Activated T-cell treated with anti-CD3 and anti-CD28 coated beads, Interleukin-2, amount 50 U/mL, for 24 hours (primary cell): Measurements from ENCODE around the gene POU2F2.
"Not testable (repeated sequence)": the region's sequence is repeated elsewhere in the genome, so short reads cannot be mapped to it uniquely, and the experiment has no call there.

Experiments
- DNase-seq: peaks from one replicate; pipeline ENCODE4 v3.0.0-alpha.2; 2020
- H3K27ac Mint-ChIP-seq: 2 replicates; pipeline ENCODE4 v1.8.0; 2020; ENCODE audit warnings: mild to moderate bottlenecking, mixed read lengths
- H3K27me3 Mint-ChIP-seq: 2 replicates; pipeline ENCODE4 v1.8.0; 2020; ENCODE audit warnings: mixed read lengths
- H3K36me3 Mint-ChIP-seq: 2 replicates; pipeline ENCODE4 v1.8.0; 2020; ENCODE audit warnings: low read depth, mixed read lengths
- H3K4me1 Mint-ChIP-seq: 2 replicates; pipeline ENCODE4 v1.8.0; 2020; ENCODE audit warnings: low read depth, mixed read lengths
- H3K4me3 Mint-ChIP-seq: 2 replicates; pipeline ENCODE4 v1.8.0; 2020; ENCODE audit warnings: mild to moderate bottlenecking, moderate library complexity, mixed read lengths
- H3K9me3 Mint-ChIP-seq: 2 replicates; pipeline ENCODE4 v1.8.0; 2020; ENCODE audit warnings: mixed read lengths

The POU2F2 gene

GRCh38 chr19:42110658-42111057, 21.6 kb downstream of the POU2F2 start:
- no peak for DNase-seq
- peak overlapping the region; percentile 88 for H3K27ac Mint-ChIP-seq
- no peaks in the 10 kb centered on the region for H3K27me3 Mint-ChIP-seq
- peaks cover 86% of the 10 kb centered on the region for H3K36me3 Mint-ChIP-seq
- peaks cover 61% of the 10 kb centered on the region for H3K4me1 Mint-ChIP-seq
- no peak overlapping the region for H3K4me3 Mint-ChIP-seq
- no peaks in the 10 kb centered on the region for H3K9me3 Mint-ChIP-seq

- H3K27ac Mint-ChIP-seq: no peak overlapping the region
- H3K4me1 Mint-ChIP-seq: peaks cover 69% of the 10 kb centered on the region
- H3K9me3 Mint-ChIP-seq: no peaks in the 10 kb centered on the region
- no peaks in the 10 kb centered on the region for H3K27me3 Mint-ChIP-seq
- DNase-seq: no peak
- H3K36me3 Mint-ChIP-seq: peaks cover 86% of the 10 kb centered on the region
- no peak overlapping the region for H3K4me3 Mint-ChIP-seq
Observed at GRCh38 chr19:42109896-42110295, 22.4 kb downstream of the POU2F2 start.

GRCh38 chr19:42108527-42109389, 23.5 kb downstream of the POU2F2 start:
- Mint-ChIP-seq H3K4me1 (peaks cover 61% of the 10 kb centered on the region), H3K27me3 (no peaks in the 10 kb centered on the region), H3K27ac (peak overlapping the region; percentile 72), H3K9me3 (no peaks in the 10 kb centered on the region), H3K4me3 (no peak overlapping the region), H3K36me3 (peaks cover 87% of the 10 kb centered on the region)
- peak; percentile 89 for DNase-seq

GRCh38 chr19:42105368-42105767, 26.9 kb downstream of the POU2F2 start:
- Mint-ChIP-seq H3K4me1 (peaks cover 30% of the 10 kb centered on the region), H3K4me3 (no peak overlapping the region), H3K27ac (peak overlapping the region; percentile 60), H3K27me3 (no peaks in the 10 kb centered on the region), H3K36me3 (peaks cover 76% of the 10 kb centered on the region), H3K9me3 (no peaks in the 10 kb centered on the region)
- no peak for DNase-seq

- H3K27me3 Mint-ChIP-seq: no peaks in the 10 kb centered on the region
- no peaks in the 10 kb centered on the region for H3K9me3 Mint-ChIP-seq
- H3K36me3 Mint-ChIP-seq: peaks cover 76% of the 10 kb centered on the region
- H3K27ac Mint-ChIP-seq: no peak overlapping the region
- H3K4me1 Mint-ChIP-seq: peaks cover 19% of the 10 kb centered on the region
- no peak for DNase-seq
- H3K4me3 Mint-ChIP-seq: no peak overlapping the region
Observed at GRCh38 chr19:42102877-42103276, 29.4 kb downstream of the POU2F2 start.

GRCh38 chr19:42100241-42100640, 32.0 kb downstream of the POU2F2 start:
- not testable (repeated sequence) for H3K9me3 Mint-ChIP-seq, H3K4me1 Mint-ChIP-seq, H3K27me3 Mint-ChIP-seq, H3K4me3 Mint-ChIP-seq, DNase-seq, H3K27ac Mint-ChIP-seq
- H3K36me3 Mint-ChIP-seq: peaks cover 77% of the 10 kb centered on the region

GRCh38 chr19:42099336-42099925, 32.8 kb downstream of the POU2F2 start:
- H3K9me3 Mint-ChIP-seq: no peaks in the 10 kb centered on the region
- no peak overlapping the region for H3K27ac Mint-ChIP-seq
- H3K36me3 Mint-ChIP-seq: peaks cover 77% of the 10 kb centered on the region
- H3K27me3 Mint-ChIP-seq: no peaks in the 10 kb centered on the region
- DNase-seq: no peak
- H3K4me3 Mint-ChIP-seq: no peak overlapping the region
- no peaks in the 10 kb centered on the region for H3K4me1 Mint-ChIP-seq

- DNase-seq: no peak
- Mint-ChIP-seq H3K9me3 (no peaks in the 10 kb centered on the region), H3K4me3 (no peak overlapping the region), H3K4me1 (no peaks in the 10 kb centered on the region), H3K27ac (no peak overlapping the region), H3K36me3 (peaks cover 77% of the 10 kb centered on the region), H3K27me3 (no peaks in the 10 kb centered on the region)
Observed at GRCh38 chr19:42098781-42099180, 33.5 kb downstream of the POU2F2 start.

GRCh38 chr19:42097461-42097860, 34.8 kb downstream of the POU2F2 start:
- Mint-ChIP-seq H3K9me3 (no peaks in the 10 kb centered on the region), H3K27ac (no peak overlapping the region), H3K36me3 (peaks cover 73% of the 10 kb centered on the region), H3K27me3 (no peaks in the 10 kb centered on the region), H3K4me3 (no peak overlapping the region), H3K4me1 (peaks cover under 1% of the 10 kb centered on the region)
- no peak for DNase-seq

- peaks cover 73% of the 10 kb centered on the region for H3K36me3 Mint-ChIP-seq
- no peaks in the 10 kb centered on the region for H3K9me3 Mint-ChIP-seq
- DNase-seq: no peak
- no peak overlapping the region for H3K4me3 Mint-ChIP-seq
- H3K27ac Mint-ChIP-seq: no peak overlapping the region
- H3K4me1 Mint-ChIP-seq: peaks cover 5% of the 10 kb centered on the region
- no peaks in the 10 kb centered on the region for H3K27me3 Mint-ChIP-seq
Observed at GRCh38 chr19:42096255-42096837, 35.9 kb downstream of the POU2F2 start.

GRCh38 chr19:42095814-42096230, 36.4 kb downstream of the POU2F2 start:
- H3K9me3 Mint-ChIP-seq: no peaks in the 10 kb centered on the region
- H3K36me3 Mint-ChIP-seq: peaks cover 73% of the 10 kb centered on the region
- no peak overlapping the region for H3K4me3 Mint-ChIP-seq
- H3K4me1 Mint-ChIP-seq: peaks cover 10% of the 10 kb centered on the region
- H3K27ac Mint-ChIP-seq: no peak overlapping the region
- no peak for DNase-seq
- no peaks in the 10 kb centered on the region for H3K27me3 Mint-ChIP-seq

GRCh38 chr19:42095142-42095813, 37.0 kb downstream of the POU2F2 start:
- H3K9me3 Mint-ChIP-seq: no peaks in the 10 kb centered on the region
- no peak overlapping the region for H3K27ac Mint-ChIP-seq
- DNase-seq: no peak
- no peak overlapping the region for H3K4me3 Mint-ChIP-seq
- H3K4me1 Mint-ChIP-seq: peaks cover 14% of the 10 kb centered on the region
- H3K36me3 Mint-ChIP-seq: peaks cover 77% of the 10 kb centered on the region
- no peaks in the 10 kb centered on the region for H3K27me3 Mint-ChIP-seq

GRCh38 chr19:42093926-42094325, 38.3 kb downstream of the POU2F2 start:
- DNase-seq: no peak
- H3K4me3 Mint-ChIP-seq: no peak overlapping the region
- peaks cover 27% of the 10 kb centered on the region for H3K4me1 Mint-ChIP-seq
- no peak overlapping the region for H3K27ac Mint-ChIP-seq
- no peaks in the 10 kb centered on the region for H3K9me3 Mint-ChIP-seq
- H3K36me3 Mint-ChIP-seq: peaks cover 74% of the 10 kb centered on the region
- H3K27me3 Mint-ChIP-seq: no peaks in the 10 kb centered on the region

- H3K27me3 Mint-ChIP-seq: no peaks in the 10 kb centered on the region
- no peak for DNase-seq
- no peak overlapping the region for H3K4me3 Mint-ChIP-seq
- peaks cover 70% of the 10 kb centered on the region for H3K36me3 Mint-ChIP-seq
- no peaks in the 10 kb centered on the region for H3K9me3 Mint-ChIP-seq
- H3K4me1 Mint-ChIP-seq: peaks cover 31% of the 10 kb centered on the region
- H3K27ac Mint-ChIP-seq: no peak overlapping the region
Observed at GRCh38 chr19:42093505-42093904, 38.7 kb downstream of the POU2F2 start.
